Measurements from ENCODE around the gene TBC1D1.

DNA sequence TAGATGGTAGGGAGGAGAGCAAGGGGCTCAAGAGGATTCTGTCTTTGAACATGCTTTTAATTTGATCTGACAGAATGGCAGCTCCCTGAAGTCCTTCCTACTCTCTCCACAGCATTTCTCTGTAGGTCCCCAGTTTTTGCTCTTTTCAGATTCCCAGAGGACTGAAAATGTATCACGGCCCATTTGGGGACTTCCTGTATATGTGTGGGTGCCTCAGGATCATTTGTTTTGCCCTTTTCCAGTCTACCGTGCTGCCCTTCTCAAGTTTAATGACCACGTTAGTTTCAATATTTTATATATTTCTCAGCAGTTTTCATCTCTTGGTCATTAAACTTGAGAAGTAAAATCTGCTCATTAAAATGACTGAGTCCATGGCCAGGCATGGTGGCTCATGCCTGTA, 2.3 kb downstream of the TBC1D1 start:
- TF ChIP-seq, protein P1, sequence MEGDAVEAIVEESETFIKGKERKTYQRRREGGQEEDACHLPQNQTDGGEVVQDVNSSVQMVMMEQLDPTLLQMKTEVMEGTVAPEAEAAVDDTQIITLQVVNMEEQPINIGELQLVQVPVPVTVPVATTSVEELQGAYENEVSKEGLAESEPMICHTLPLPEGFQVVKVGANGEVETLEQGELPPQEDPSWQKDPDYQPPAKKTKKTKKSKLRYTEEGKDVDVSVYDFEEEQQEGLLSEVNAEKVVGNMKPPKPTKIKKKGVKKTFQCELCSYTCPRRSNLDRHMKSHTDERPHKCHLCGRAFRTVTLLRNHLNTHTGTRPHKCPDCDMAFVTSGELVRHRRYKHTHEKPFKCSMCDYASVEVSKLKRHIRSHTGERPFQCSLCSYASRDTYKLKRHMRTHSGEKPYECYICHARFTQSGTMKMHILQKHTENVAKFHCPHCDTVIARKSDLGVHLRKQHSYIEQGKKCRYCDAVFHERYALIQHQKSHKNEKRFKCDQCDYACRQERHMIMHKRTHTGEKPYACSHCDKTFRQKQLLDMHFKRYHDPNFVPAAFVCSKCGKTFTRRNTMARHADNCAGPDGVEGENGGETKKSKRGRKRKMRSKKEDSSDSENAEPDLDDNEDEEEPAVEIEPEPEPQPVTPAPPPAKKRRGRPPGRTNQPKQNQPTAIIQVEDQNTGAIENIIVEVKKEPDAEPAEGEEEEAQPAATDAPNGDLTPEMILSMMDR (conservative IDR thresholded peaks at IDR 0.05; ENCODE audit: low read depth in 2 of 2) = no peak
- TF ChIP-seq EZH2 (IDR thresholded peaks at IDR 0.05; ENCODE audit: low read depth, unreplicated experiment) (no peak), POLR2AphosphoS5 (IDR thresholded peaks at IDR 0.05; ENCODE audit: low read depth) (no peak)

All from GM23338 (cell line).